ENCODE measurements around the gene LHX2.

Gene LHX2

DNA sequence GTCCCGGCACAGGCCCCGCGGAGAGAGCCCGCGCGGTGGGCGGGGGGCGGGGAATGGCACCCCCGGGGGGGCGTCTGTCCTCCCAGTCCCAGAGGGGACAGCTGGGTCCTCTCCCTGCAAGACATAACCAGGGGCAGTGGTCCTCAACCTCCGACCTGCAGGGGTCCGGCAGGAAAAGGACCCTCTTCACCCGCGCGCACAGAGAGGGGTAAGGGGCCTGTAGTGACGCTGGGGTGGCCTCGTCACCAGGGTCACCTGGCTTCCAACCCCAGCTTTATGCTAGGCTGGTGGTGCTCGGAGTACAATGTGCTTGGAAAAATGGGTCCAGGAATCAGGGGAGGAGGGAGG is 34.2 kb downstream of the LHX2 start:
- no peak overlapping the region for H3K4me3 ChIP-seq (ENCODE audit: low read depth, low read length)
- DNase-seq (ENCODE audit: low read depth): no peak
- TF ChIP-seq, protein P1, sequence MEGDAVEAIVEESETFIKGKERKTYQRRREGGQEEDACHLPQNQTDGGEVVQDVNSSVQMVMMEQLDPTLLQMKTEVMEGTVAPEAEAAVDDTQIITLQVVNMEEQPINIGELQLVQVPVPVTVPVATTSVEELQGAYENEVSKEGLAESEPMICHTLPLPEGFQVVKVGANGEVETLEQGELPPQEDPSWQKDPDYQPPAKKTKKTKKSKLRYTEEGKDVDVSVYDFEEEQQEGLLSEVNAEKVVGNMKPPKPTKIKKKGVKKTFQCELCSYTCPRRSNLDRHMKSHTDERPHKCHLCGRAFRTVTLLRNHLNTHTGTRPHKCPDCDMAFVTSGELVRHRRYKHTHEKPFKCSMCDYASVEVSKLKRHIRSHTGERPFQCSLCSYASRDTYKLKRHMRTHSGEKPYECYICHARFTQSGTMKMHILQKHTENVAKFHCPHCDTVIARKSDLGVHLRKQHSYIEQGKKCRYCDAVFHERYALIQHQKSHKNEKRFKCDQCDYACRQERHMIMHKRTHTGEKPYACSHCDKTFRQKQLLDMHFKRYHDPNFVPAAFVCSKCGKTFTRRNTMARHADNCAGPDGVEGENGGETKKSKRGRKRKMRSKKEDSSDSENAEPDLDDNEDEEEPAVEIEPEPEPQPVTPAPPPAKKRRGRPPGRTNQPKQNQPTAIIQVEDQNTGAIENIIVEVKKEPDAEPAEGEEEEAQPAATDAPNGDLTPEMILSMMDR (IDR thresholded peaks at IDR 0.05; ENCODE audit: low read depth, low read length, missing control alignments): no peak

GRCh38 chr9:124046189-124046588 is 34.6 kb downstream of the LHX2 start:
- DNase-seq (ENCODE audit: low read depth): no peak
- TF ChIP-seq, protein P1 (IDR thresholded peaks at IDR 0.05; ENCODE audit: low read depth, low read length, missing control alignments): no peak
- H3K4me3 ChIP-seq (ENCODE audit: low read depth, low read length): no peak overlapping the region

GRCh38 chr9:124047251-124047672 is 35.7 kb downstream of the LHX2 start:
- TF ChIP-seq, protein P1 (IDR thresholded peaks at IDR 0.05; ENCODE audit: low read depth, low read length, missing control alignments): no peak
- DNase-seq (ENCODE audit: low read depth): no peak

GRCh38 chr9:124050955-124051354 is 39.4 kb downstream of the LHX2 start:
- no peak overlapping the region for H3K4me3 ChIP-seq (ENCODE audit: low read depth, low read length)
- TF ChIP-seq, protein P1 (IDR thresholded peaks at IDR 0.05; ENCODE audit: low read depth, low read length, missing control alignments): no peak
- no peak for DNase-seq (ENCODE audit: low read depth)

More at GRCh38 chr9:124047251-124047672, 35.7 kb downstream of the LHX2 start:
- H3K4me3 ChIP-seq (ENCODE audit: low read depth, low read length): no peak overlapping the region

GRCh38 chr9:124052401-124052800 is 40.8 kb downstream of the LHX2 start:
- TF ChIP-seq, protein P1 (IDR thresholded peaks at IDR 0.05; ENCODE audit: low read depth, low read length, missing control alignments): no peak
- no peak for DNase-seq (ENCODE audit: low read depth)
- H3K4me3 ChIP-seq (ENCODE audit: low read depth, low read length): no peak overlapping the region

GRCh38 chr9:124054582-124055227 is 43.1 kb downstream of the LHX2 start:
- peak; percentile 41 for DNase-seq (ENCODE audit: low read depth)
- TF ChIP-seq, protein P1 (IDR thresholded peaks at IDR 0.05; ENCODE audit: low read depth, low read length, missing control alignments): peak; percentile 7
- H3K4me3 ChIP-seq (ENCODE audit: low read depth, low read length): no peak overlapping the region
